Erythroblast (primary cell): ENCODE data around the gene USP3.

Experiments used
- GATA1 ChIP-seq: IDR thresholded peaks from 2 replicates; pipeline ENCODE4 v1.6.1; 2011; ENCODE audit warnings: low read depth, mild to moderate bottlenecking, control low read depth, low read length, moderate library complexity
- POLR2A ChIP-seq: IDR thresholded peaks from 2 replicates; pipeline ENCODE4 v1.6.1; 2011; ENCODE audit warnings: mild to moderate bottlenecking, low read length

DNA sequence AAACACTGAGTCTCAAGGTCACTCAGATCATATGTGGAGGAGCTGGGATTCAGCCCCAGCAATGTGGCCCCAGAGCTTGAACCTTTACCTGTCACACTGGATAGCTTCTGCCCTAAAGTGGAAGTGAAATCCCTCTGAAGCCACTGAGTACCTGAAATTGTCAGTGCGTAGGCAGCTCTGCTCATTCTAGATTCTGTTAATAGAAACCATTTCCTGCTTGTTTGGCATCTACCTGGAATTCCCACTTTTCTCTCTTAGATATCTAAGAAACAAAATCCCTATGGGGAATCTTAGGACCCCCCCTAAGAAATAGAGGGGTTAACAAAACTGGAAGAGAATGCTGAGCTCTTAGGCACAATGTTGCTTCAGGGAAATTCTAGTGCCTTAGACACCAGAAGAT, 122.6 kb downstream of the USP3 start:
- no peak for TF ChIP-seq POLR2A
- no peak for TF ChIP-seq GATA1
